Hippocampal formation (tissue), 2 donors: ENCODE results near the gene POLD2.
"Not testable (repeated sequence)": the region's sequence is repeated elsewhere in the genome, so short reads cannot be mapped to it uniquely, and the experiment has no call there.

Source experiments
- DNase-seq, 2 donors: peaks; one replicate each; lab custom pipeline; 2025; lab: John Stamatoyannopoulos, UW

The POLD2 gene

GRCh38 chr7:44123190-44124003 lies at the start of gene POLD2:
Gene POLD2 (minus strand): TSS chr7:44123548. CDS start chr7:44122053, 1,495 bp downstream.
- DNase-seq, result peak; percentile 92 to 98

- no peak for DNase-seq
Observed at GRCh38 chr7:44172803-44173424, 49.6 kb upstream of the POLD2 start.

GRCh38 chr7:44172352-44172751 lies 49.0 kb upstream of the POLD2 start:
- no peak for DNase-seq

DNA sequence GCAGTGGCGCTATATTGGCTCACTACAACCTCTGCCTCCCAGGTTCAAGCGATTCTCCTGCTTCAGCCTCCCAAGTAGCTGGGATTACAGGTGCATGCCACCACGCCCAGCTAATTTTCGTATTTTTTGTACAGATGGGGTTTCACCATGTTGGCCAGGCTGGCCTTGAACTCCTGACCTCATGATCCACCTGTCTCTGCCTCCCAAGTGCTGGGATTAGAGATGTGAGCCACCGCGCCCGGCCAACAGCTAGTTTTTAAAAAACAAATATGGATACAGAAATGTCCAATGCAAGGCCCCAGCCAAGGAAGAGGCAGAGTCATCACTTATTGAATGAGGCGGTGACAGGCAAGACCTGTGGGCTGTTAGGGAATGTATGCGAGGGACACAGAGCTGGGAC lies 48.6 kb upstream of the POLD2 start:
- DNase-seq, result not testable (repeated sequence)

DNA sequence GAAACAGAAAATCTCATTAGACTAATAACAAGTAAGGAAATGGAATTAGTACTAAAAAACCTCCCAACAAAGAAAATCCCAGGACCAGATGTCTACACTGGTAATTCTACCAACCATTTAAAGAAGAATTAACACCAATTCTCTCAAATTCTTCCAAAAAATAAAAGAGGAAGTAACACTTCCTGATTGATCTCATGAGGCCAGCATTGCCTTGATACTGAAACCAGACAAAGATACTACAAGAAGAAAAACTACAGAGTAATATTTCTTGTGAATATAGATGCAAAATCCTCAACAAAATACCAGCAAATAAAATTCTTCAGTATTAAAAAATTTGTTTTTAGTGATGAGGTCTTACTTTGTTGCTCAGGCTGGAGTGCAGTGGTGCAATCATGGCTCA lies 44.6 kb upstream of the POLD2 start:
- DNase-seq, result no peak

DNA sequence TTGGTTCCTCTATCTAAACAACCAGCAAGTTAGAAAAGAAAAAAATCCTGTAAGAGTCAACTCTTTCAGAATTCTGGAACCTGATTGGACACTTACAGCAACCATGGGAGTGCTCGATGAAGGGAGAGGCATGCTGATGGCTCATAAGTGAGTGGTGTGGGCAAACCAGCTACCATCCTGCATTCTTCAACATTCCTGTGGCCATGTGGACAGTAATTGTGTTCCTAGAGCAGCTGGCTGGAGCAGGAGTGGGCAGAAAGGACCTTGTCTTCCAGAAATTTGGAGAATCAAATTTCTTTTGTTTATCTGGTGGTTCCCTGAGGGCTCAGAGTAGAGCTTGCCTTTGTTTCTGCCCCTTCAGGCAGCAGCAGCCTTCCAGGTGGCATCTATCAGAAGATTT lies 40.2 kb upstream of the POLD2 start:
- DNase-seq, result no peak

GRCh38 chr7:44162785-44163395 lies 39.5 kb upstream of the POLD2 start:
- no peak for DNase-seq

- DNase-seq, result no peak
Observed at GRCh38 chr7:44162179-44162578, 38.8 kb upstream of the POLD2 start.

GRCh38 chr7:44161371-44161770 lies 38.0 kb upstream of the POLD2 start:
- DNase-seq, result no peak

- no peak for DNase-seq
Observed at GRCh38 chr7:44159824-44160630, 36.7 kb upstream of the POLD2 start.

GRCh38 chr7:44158873-44159631 lies 35.7 kb upstream of the POLD2 start:
- DNase-seq, result peak in 1 of 2 donors; percentile 19

GRCh38 chr7:44158096-44158872 lies 34.9 kb upstream of the POLD2 start:
- DNase-seq, result no peak

GRCh38 chr7:44157116-44158080 lies 34.0 kb upstream of the POLD2 start:
- no peak for DNase-seq

- DNase-seq, result no peak
Observed at GRCh38 chr7:44156453-44157010, 33.2 kb upstream of the POLD2 start.

GRCh38 chr7:44155191-44156185 lies 32.1 kb upstream of the POLD2 start:
- DNase-seq, result peak in 1 of 2 donors; percentile 22

GRCh38 chr7:44154703-44155102 lies 31.4 kb upstream of the POLD2 start:
- no peak for DNase-seq

DNA sequence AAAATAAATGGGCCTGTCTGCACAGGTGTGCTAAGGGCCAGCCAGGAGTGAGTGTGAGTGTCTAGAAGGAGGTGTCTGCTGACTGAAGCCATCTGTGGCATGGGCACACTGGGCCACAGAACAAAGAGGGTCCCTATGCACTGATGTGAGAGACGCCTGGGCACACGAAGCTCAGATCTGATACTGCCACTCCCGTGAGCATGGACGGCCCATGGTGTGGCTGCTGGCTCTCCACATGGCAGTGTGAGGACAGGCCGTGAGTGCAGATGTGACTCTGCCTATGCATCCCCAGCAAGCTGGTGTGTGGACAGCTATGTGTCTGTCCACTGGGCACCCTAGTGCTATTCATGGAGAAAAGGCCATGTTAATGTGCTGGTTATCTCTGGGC lies 30.6 kb upstream of the POLD2 start:
- DNase-seq, result no peak
